Amniotic stem cell (primary cell): ENCODE data around the gene SPOCK1.

Experiments
- DNase-seq: peaks from one replicate; lab custom pipeline; 2025; lab: John Stamatoyannopoulos, UW

SPOCK1 gene

GRCh38 chr5:137441476-137441875 lies 57.6 kb downstream of the SPOCK1 start:
- no peak for DNase-seq

DNA sequence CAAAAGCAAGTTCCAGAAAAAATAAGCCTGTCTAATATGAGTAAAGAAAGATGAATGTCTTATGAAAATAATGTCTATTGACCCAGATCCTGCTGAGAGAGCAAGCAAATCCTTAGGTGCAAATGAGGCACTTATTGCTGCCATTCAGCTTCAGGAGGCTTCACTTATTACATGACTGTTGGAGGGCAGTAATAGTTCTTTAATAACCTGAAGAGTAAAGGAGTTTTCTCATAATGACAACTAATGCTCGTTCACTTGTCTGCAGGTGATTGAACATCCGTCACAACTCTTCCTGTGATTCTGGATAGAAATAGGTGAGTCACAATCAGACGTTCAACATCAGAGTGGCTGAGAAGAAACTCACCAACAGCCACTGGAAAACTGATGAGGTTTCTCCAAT lies 58.3 kb downstream of the SPOCK1 start:
- no peak for DNase-seq

DNA sequence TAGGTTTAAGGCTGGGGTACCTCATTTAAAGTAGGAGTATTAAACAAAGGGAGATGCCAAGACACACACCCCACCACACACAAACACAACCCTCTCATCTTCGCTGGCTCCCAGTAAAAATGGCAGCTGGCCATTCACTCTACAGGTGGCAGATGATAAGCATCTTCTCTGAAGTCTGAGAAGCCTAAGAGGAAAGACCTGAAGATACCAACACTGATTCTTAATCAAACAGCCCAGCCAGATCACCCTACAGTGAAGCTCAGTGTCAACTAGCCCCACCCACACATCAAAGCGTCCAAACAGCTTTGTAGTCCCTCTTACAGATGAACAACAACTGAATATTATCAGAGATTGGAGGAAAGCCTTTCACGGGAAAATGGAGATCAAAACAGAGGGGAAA lies 59.5 kb downstream of the SPOCK1 start:
- no peak for DNase-seq

- DNase-seq = no peak
These were observed 60.2 kb downstream of the SPOCK1 start for GRCh38 chr5:137438932-137439331.

- no peak for DNase-seq
These were observed 61.4 kb downstream of the SPOCK1 start for GRCh38 chr5:137437774-137438173.

- no peak for DNase-seq
These were observed 65.6 kb downstream of the SPOCK1 start for GRCh38 chr5:137433539-137433938.

- DNase-seq = no peak
These were observed 66.8 kb downstream of the SPOCK1 start for GRCh38 chr5:137432376-137432775.

DNA sequence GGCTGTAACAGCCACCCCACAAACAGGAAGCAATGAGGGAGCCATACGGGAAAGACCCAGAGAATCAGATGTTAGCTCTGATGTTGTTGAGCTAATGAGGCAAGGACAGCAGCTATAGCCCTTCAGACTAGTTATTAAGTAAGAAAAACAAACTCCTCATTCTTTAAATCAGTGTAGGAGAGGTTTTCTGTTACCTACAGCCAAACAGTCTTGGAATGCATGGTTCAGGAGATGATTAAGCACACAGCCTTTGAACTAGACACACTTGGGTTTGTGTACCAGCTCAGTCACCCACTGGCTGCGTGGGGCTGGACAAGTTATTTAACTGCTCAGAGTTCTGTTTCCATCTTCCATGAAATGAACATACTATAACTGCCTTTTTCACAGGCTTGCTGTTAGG lies 68.1 kb downstream of the SPOCK1 start:
- DNase-seq = no peak

DNA sequence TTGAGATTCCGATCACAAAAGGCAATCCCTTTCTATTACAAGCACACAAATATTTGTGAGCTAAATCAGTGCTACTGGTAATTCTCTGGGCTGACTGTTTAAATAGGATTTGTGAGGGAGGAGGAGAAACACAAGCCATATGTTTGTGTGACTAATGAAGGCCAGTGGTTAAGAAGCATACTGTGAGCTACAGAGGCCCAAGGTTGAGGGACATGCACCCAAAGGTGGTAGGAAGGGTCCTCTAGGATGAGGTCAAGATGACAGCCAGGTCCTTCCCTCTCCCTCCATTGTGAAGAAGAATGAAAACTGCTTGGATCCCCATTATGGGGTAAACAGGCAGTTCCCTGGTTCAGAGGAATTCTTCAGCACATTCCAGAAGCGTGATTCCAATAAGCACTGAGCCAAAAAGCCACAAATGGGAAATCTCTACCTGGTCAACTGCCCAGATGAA lies 83.9 kb downstream of the SPOCK1 start:
- DNase-seq = peak; percentile 22

- no peak for DNase-seq
These were observed 84.9 kb downstream of the SPOCK1 start for GRCh38 chr5:137414112-137414755.

- no peak for DNase-seq
These were observed 87.0 kb downstream of the SPOCK1 start for GRCh38 chr5:137412136-137412535.

DNA sequence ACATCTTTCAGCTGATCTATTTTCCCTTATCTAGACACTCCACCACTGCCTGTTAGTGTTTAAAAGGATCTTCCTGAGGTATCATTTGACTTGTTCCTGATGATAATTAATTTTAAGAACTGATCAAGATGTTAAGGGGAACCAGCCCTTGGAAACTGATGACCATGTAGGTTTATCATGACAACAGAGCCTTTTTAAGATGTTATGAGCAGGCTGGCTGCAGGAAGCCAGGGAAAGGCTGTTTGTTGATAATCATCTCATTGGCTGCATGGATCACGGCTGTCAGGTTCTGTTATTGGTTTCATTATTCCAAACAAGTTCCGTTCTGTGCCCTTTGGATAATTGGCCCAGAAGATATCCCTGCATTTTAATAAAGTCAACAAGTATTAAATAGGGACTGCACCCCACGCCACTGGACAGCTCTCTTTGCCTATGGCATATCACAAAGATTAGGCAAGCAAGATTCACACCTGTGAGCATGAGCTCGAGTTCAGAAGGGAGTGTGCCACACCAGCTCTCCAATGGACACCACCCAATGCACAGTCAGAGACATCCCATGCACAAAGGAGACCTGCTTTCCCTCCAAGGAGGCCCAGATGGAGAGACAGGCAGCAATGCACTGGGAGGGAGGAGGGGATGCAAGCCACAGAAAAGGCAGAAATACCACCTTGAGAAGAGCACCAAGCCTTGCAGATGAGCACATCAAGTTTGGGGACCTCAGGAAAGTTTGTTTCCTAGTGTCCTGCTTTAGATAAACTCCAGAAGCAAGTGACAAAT lies 88.7 kb downstream of the SPOCK1 start:
- DNase-seq = no peak

DNA sequence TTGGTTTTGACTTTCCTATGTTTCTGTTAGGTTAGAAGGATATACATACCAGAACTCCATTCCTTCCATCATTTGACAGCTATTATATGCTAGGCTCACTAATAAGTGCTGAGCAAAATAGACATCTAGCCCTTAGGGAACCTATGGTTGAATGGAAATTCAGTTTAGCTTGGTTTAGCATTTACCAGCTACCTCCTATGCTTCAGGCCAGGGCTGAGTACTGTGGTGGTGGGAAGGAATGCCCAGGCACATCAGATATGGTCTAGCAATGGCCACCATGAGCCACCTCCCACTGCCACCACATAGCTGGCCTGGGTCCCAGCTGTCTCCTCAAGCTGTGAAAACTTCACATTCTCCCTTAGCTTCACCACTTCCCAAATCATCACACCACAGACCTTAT lies 89.4 kb downstream of the SPOCK1 start:
- DNase-seq = no peak

DNA sequence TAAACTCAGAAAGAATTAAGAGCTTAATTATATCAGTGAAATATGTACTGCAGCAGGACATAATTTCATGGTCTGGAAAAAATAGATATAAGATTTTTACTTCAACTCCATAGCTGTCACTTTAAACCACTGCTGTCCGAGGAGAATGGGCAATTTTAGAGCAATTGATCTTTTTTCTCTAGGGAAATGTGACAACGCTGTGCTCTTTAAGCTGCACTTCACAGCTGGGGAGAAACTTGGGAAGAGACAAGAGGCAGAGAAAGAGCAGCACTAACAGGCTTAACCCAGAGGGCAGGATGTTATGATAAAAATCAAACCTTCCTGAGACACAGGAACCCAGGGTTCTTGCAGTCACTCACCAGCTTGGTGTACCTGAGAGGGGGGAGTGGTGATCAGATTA lies 92.0 kb downstream of the SPOCK1 start:
- DNase-seq = no peak

- no peak for DNase-seq
These were observed 93.7 kb downstream of the SPOCK1 start for GRCh38 chr5:137405393-137405792.

GRCh38 chr5:137403869-137404268 lies 95.3 kb downstream of the SPOCK1 start:
- DNase-seq = no peak

GRCh38 chr5:137402436-137403187 lies 96.5 kb downstream of the SPOCK1 start:
- DNase-seq = no peak

- no peak for DNase-seq
These were observed 97.2 kb downstream of the SPOCK1 start for GRCh38 chr5:137401946-137402345.

GRCh38 chr5:137400571-137400970 lies 98.6 kb downstream of the SPOCK1 start:
- DNase-seq = no peak

- DNase-seq = no peak
These were observed 99.2 kb downstream of the SPOCK1 start for GRCh38 chr5:137399911-137400310.

DNA sequence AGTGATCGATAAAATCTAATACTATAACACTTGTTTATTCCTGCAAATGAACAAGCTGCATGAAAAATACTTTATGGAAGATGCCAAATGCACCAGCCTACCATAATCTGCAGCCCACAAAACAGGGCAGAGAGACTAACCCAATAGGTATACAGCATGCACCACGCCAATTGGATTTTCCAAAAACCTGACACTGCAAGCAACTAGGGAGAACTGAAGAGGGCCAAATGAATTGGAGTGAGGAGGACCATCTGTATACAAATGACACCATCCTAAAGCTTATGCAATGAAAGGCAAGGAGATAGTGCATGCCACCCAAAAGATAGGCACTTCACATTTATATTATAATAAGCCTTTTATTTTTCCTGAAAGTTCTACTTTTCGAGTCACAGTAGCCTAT lies 100.4 kb downstream of the SPOCK1 start:
- no peak for DNase-seq

GRCh38 chr5:137398154-137398553 lies 101.0 kb downstream of the SPOCK1 start:
- no peak for DNase-seq
